ENCODE data around the gene CTSD.

The CTSD gene

DNA sequence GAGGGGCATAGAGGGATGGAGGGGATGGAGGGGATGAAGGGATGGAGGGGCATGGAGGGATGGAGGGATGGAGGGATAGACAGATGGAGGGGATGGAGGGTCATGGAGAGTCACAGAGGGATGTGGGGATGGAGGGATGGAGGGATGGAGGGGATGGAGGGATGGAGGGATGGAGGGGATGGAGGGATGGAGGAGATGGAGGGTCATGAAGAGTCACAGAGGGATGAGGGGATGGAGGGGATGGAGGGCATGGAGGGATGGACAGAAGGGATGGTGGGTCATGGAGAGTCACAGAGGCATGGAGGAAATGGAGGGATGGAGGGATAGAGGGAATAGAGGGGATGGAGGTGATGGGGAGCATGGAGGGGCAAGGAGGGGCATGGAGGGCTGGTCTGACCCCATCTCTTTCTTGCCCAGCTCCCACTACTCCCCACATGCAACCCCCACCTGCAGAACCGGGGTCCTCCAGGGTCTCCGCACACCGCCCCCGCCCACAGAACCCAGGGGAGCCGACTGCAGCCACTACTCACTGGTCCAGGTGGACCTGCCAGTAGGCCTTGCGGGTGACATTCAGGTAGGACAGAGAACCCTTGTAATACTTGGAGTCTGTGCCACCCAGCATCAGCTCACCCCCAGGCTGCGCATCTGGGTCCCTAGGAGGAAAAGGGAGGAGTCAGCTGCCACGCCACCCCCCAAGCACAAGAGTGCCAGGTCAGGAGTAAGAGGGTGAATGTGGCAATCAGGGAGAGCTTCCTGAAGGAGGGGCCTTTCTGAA lies 9.2 kb downstream of the CTSD start:
- no peak for DNase-seq

DNA sequence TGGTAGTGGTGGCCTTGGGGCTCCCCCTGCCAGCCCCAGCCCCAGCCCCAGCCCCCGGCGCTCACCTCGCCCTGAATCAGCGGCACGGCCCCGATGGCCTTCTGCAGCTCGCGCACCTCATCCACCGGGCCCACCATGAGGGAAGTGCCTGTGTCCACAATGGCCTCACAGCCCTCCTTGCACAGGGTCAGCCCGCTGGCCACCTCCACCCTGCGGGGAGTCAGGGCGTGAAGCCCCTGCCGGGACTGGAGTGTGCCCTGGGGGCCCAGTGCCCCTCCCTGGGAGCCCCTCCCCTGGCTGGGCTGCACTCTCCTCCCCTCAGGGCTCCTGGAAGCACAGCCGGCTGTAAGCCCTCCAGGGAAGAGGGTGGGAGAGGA lies 9.8 kb downstream of the CTSD start:
- DNase-seq = no peak

DNA sequence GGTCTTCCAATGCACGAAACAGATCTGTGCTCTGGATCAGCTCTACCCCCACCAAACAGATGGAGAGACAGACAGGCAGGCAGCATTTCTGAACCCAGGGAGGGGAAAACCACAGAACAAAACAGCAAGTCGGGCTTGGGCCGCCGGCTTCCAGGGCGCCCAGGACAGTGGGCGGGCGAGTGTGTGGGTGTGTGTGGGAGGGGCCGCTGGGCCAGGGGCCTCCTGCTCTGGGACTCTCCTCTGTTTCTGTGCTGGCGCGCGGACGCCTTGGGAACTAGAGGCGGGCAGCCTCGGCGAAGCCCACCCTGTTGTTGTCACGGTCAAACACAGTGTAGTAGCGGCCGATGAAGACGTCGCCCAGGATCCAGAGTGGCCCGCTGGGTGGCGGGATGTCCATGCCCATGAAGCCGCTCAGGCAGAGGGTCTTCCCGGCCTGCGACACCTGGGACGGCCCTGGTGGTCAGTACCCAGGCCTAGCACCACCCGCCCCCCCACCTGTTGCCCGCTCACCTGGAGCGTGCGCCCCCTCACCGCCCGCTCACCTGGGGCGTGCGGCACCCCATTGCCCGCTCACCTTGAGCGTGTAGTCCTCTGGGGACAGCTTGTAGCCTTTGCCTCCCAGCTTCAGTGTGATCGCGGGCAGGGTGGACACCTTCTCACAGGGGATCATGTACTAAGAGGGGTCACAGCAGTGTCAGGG lies 10.3 kb downstream of the CTSD start:
- DNase-seq = no peak

DNA sequence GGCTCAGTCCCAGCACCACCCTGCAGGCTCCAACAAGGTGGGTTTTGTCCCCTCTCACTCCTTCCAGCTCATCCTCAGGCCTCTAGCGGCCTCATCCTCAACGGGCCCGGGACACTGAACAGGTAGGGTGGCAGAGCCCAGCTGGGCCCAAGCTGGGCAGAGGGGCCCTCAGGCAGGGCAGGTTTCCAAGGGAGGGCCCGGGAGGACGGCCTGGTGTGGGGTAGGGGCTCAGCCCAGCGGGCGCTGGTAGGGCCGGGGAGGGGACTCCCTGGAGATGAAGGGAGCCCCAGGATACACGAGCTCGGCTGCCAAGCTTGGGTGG lies 10.9 kb downstream of the CTSD start:
- DNase-seq = no peak

DNA sequence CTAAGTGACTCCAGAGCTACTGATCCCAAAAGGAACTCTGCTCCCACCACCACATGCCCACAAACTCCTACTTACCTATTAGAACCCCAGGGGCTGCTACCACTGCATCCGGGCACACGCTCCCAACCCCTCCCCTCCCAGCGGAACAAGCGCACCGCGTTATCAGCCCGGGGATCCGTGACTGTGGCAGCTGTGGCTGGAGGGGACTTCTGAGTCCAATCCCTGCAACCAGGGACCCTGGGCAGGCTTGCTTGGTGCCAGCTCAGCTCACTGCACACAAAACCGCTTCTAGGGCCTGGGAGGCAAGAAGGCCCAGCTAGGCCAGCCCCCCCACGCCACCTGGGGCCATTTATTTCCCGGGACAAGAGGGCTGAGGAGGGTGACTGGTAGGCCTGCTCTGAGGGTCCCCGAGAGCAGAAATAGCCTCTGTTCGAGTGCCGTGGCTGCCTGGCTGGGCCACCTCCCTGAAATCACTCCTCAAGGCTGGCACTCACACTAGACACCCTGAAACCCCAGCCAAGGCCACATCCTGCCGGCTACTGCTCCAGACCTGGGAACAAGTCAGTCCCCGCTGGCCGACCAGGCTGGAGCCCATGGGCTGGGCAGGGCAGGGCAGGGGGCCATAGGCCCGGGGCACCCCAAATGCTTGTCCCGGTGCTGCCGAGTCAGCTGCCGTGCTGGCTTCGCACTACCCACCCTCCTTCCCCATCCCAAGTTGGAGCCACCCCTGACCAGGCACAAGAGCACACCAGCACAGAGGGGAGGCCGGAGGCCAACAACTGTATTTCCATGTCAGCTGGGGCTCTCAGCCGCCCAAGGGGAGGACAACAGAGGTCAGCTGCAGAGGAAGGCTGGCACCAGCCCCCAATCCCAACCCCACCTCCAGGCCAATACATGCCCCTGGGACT lies 11.5 kb downstream of the CTSD start:
- DNase-seq = no peak

DNA sequence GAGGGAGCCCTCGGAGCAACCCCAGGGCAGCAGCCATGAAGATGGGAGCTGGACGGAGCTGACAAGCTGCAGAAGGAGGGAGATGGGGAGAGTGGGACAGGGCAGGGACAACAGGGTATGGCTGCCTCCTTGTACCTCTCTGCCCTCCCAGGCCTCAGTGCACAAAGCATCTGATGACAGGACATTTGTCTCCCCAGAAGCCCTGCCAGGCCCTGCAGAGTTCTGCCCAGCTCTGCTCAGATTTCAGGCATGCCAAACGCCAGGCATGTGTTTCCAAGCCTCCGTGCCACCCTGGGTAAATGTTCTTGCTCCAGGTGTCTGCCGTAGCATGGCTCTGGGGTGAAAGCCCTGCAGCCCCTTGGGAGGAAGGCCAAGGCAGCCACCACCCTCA lies 12.2 kb downstream of the CTSD start:
- no peak for DNase-seq

DNA sequence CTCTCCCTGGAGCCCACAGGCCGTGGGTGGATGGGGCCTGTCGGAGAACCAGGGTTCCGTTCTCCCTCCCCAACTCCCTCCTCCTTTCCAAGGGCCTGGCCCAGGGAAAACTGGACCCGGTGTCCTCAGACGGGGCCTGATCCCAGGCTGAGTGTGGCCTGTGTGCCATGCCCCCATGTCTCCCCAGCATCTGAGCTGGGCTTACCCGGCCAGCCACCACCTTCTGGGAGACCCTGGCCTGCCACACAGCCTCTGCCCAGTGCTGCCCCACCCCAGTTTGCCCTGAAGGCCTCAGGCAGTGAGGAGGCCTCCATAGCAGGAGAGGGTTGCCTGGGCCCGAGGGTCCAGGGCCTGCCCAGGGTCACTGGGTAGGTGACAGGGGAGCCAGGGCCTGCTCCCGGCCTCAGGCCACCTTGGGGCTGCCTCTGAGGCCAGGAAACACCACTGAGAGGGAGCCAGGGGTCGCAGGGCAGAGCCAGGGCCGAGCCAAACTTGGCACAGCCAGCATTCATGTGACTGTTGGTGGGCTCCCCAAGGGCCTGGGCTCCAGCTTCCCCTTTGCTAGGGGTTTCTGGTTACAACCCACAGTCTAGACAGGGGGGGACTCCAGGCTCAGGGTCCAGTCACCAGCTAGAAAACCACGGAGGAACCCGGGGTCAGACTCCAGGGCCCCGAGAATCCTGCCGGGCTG lies 12.7 kb downstream of the CTSD start:
- no peak for DNase-seq

DNA sequence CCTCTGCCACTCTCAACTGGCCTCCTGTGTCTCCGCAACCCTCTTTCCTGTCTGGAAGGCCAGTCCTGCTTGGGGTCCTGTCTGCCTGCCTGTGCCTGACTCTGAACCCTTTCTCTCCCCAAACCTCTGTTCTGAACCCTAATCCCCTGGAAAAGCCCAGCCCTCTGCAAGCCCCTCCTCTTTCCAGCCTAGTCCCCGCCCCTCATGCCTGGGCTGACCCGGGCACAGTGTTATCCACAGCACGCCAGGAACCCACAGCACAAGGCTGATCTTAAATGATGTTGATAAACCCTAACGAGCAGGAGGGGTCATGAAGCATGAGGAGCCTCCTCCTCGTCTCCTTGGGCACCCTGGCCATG lies 13.3 kb downstream of the CTSD start, which contains the start of gene IFITM10:
TSS of gene IFITM10 (minus strand) at position 115 of the 359 bp plus-strand sequence. CDS start 153 bp downstream, outside the sequence.
- no peak for DNase-seq

DNA sequence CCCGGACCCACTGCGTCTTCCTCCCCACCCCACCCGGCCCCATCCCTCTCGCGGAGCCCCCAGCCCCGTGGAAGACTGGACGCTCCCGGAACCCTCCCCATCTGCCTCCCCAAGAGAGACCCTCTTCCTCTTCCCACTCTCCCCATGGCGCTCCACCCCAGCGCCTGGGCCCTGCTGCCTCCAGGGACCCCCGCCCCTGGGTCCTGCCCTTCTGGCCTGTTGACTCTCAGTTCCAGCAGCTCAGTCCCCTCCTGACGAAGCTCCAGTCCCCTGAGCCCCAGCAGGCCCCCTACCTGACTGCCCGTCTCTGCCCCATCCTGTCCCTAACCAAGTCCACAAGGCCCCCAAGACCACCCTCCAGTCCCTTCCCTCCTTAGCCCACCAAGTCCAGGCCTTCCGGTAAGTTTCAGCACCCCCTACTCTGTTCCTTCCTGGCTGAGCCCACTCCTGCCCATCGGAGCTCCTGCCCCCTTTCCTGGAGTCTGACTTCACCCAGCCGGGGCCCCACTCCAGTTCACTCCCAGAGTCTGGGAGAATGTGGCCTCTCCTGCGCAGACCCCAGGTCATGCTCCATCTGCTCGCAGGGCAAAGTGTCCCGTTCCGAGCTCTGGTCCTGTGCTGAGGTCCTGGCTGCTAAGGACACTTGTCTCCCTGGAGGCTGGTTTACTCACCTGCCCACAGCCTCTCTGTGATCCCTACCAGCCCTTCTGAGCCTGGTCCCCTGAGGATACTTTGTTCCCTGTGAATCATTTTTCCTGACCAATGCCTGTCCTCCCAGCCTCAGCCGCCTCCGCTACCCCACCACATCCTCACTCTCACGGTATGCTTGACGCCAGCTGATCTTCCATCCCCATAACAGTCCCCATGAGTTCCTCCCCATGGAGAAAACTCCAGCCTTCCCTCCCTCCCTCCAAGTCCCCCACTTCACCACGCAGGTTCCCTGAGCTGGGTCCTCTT lies 14.1 kb downstream of the CTSD start:
- no peak for DNase-seq

DNA sequence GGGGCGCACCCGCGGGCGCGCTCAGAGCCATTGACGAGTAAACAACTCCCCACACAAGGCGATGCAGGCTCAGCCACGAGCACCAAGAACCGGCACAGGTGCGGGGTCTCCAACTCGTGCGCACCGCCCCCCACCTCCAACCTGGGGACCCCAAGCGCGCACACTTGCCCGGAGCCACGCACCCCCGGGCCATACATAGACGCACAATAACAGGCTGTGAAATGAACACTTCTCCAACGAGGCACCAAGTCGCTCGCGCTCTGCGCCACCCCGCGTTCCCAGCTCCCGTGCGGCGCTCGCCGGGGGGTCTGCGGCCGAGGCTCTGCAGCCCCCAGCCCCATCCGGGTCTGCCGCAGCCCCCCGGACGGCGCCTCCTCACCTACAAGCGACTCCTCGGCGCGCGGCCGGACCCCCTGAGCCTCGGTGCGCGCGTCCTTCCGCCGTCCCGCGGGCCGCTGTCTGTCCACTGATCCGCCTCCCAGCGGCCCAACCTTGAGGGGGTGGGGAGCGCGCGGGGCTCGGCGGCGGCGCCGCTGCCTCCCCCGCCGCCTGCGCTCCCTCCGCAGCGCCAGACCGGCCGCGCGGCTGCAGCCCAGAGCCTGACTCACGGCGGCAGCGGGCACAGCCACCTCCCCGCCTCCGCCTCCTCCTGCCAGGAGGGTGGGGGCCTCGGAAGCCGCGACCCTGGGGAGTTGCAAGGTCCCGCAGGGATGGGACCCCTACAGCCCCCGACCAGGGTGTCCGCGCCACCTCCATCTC lies 14.9 kb downstream of the CTSD start:
- DNase-seq = no peak

DNA sequence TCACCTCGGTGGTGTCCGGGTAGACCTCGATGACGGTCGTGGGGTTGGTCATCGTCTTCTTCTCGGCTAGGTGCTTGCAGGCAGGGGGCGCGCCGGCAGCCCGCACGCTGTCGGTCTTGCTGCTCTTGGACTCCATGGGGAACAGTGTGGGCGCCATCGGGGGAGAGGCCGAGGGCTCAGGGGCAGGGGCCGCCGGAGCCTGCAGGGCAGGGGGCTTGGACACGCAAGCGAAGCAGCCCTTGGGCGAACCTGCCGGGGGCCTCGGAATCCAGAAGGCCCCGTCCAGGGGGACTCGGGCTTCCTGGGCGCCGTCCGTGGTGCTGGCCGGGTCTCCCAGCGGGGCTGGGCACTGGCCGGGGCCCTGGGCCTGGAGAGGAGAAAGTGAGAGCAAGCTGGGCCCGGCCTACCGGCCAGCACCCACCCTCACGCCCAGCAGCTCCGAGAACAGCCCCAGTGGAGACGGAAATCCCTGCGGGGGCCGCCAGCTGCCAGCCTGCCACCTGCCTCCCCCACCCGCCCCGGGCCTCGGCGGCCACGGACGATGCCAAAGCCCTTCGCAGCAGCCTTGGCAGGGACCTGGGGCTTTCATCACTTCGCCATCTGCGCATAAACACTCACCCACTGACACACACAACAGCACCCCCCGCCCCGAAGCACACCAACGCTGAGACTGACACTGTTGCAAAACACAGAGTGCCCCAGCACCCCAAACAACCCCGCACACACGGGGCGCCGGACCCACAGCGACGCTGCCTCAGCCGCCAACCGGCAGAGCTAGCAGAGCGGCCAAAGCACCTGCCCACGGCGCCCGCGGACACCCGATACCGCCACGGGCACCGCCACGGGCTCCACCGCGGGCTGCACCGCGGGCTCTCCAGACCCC lies 15.7 kb downstream of the CTSD start:
- DNase-seq = no peak

DNA sequence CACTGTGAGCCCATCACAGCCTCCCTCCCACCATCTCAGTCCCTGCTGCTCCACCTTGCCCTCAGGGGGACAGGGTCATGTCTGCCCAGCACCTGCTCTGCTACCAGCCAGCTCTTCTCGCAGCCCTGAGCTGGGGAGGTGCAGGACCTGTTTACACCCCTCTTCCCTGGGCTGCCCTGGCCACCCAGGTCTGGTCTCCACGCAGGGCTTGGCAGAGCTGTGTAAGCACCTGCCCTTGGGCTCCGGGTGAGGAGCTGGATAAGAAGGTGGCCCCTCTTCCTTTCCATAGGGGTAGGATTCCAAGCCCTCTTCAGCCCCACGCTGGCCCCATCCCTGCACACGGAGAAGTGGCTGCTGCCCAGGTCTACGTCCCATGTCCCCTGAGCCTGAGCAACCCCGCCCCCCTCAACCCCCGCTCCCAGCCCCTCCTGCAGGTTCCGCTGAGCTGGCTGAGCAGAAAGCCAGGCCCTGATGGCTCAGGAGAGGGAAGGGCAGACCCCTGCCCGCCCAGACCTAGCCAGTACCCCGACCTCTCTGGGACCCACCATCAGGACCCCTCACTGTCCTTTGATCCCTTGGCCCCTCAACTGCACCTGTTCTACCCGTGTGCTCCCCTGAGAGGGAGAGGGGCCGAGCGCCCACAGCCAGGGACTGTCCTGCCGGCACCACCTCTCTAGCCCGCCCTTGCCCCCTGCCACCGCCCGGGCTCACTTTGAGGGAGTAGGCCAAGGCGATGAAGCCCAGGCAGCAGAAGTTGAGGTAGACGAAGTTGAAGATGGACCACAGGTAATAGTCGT lies 16.6 kb downstream of the CTSD start:
- DNase-seq = no peak

DNA sequence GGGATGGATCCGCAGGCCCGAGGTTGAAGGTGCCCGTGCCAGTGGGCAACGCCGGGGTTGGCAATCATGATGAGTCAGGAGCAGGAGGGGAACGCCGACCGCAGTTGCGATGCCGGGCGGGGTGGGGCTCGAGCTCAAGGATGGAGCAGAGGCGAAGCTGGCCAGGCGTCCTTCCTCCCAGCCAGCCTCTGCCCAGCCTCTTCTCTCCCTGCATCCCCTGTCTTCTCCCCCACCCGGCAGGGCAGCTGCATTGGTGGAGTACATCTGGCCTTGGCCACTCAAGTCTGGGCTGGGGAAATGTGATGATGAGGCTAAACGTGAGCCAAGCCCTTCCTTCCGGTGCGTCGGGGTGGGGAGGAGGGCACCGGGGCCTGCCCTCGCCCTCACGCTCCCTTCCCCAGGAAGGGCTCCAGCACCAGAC lies 17.2 kb downstream of the CTSD start:
- no peak for DNase-seq

DNA sequence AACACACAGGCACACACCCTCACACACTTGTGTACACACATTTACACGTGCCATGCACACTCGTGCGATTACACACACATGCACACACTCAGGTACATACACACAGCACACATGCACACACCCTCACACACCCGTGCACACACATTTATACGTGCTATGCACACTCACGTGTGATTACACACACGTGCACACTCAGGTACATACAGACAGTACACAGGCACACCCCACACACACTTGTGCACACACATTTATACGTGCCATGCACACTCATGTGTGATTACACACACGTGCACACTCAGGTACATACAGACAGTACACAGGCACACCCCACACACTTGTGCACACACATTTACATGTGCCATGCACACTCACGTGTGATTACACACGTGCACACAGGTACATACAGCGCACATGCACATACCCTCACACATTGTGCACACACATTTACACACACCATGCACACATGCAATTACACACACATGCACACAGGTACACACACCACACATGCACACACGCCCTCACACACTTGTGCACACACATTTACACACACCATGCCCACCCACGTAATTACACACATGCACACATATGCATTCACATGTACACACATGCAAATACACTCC lies 17.9 kb downstream of the CTSD start:
- DNase-seq = no peak

DNA sequence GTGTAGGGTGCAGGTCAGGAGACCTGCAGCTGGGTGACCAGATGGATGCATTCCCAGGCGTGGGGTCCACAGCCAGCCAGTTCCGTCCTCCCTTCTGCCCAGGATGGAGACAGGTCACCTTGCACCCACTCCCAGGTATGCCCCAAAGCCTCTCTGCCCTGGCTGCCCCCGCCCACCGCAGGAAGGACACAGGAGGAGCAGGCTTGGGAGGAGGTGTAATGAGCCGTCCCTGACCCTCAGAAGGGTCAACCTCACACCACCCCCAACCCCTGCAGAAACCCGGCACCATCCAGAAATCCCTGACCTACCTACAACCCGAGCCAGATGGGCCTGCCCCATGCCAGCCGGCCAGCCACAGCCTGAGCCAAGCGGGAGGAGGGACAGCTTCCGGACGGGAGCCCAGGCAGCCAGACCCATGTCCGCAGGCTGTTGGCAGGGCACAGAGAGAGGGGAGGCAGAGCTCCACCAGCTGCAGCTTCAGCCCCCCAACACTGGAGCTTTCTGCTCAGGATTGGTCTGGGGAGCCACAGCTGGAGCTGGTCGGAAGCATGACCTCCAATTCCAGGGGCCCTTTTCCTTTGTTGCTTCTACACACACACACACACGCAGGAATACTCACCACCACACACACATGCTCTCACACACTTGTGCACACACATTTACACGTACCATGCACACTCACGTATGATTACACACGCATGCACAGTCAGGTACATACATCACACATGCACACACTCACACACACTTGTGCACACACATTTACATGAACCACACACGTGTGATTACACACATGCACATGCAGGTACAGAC lies 18.6 kb downstream of the CTSD start:
- no peak for DNase-seq

DNA sequence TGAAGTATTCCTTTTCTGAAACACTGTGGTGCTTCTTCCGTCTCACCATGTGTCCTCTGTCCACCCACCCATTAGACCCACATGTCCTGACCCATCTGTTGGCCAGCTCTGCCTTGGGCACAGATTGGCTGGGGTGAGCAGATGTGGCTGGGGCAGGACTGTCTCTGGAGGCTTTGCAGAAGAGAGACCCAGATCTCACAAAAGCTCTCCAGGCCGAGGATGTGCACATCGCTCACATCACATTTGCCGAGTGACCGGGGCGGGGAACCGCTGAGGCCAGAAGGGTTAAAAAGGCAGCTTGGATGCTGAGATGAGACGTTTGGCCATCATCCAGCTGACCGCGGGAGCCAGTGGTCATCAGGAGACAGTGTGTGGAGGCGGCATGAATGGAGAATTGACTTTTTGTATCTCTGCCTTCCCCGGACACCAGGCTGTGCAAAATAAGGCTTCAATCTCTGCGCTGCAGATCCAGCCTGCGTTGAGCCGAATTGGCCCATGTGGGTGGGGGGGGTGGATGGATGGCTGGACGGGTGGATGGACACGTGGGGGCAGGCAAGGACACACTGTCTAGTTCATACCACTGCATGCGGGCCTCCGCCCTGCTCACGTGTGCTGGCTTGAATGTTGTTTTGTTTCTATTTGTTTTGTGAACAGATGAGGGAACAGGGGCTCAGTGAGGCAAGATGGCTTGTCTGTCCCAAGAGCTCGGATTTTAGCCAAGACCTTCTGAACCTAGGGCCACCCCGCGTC lies 19.4 kb downstream of the CTSD start:
- no peak for DNase-seq

DNA sequence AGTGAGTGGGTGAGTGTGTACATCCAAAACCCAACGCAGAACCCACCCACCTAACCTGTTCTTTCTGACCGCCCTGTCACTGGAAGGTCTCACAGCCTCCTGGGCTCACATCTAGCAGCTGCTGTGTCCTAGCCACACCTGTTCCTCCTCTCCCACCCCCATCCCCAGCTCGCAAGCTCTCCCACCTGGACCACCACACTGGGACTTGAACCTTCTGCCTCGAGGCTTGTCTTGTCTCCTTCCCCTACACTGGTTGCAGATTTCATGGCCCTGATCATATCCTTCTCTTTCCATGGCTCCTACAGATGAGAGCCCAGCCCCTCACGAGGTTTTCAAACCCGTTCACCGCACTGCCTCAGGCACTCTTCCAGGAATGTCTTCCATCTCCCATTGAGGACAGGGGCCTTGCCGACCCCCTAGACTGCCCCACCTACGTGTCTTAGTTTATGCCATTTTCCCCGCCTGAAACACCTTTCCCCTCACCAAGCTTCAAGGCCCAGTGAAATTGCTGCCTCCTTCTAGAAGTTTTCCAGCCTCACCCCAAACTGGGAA lies 20.1 kb downstream of the CTSD start:
- DNase-seq = no peak
